ENCODE measurements around the gene GAREM2. TPM values are rescaled to one million over a fixed set of nuclear protein-coding genes. Genes with fewer than 3 reads are reported as not detected.

The GAREM2 gene
- total and polyA plus RNA-seq, 3 experiments from 2014 or later, result 3.1 to 3.3 (median 3.2) TPM

GRCh38 chr2:26191316-26192159, 18.6 kb downstream of the GAREM2 start:
- CTCF ChIA-PET, result no interaction called here
- no peak overlapping the region for H3K4me3 Mint-ChIP-seq

GRCh38 chr2:26193578-26194231, 20.8 kb downstream of the GAREM2 start:
- H3K4me3 Mint-ChIP-seq, result no peak overlapping the region
- POLR2A ChIA-PET, result interaction anchor here (0.6 to 2.1 kb wide), 2 partner anchors 9 to 54 kb away, joined by 6 to 7 read pairs; no protein-coding TSS in a partner anchor
- no peak overlapping the region for H3K27ac ChIP-seq (ENCODE audit: low read depth, low read length)
- CTCF ChIA-PET, result interaction anchor here (1.2 to 1.3 kb wide), 2 partner anchors 9 kb away, joined by 3 to 4 read pairs; no protein-coding TSS in a partner anchor
- H3K36me3 ChIP-seq (ENCODE audit: insufficient read depth, low read length), result peaks cover 71% of the 10 kb centered on the region
- H3K27me3 Mint-ChIP-seq, result no peaks in the 10 kb centered on the region
- no peaks in the 10 kb centered on the region for H3K4me1 ChIP-seq (ENCODE audit: insufficient read depth, low read length)
- H3K36me3 Mint-ChIP-seq, result peaks cover 6 to 91% (median 18%) of the 10 kb centered on the region in 3 donors
- no peak overlapping the region for H3K4me3 ChIP-seq (ENCODE audit: low read length)
- no peaks in the 10 kb centered on the region for H3K9me3 ChIP-seq (ENCODE audit: low read length)
- H3K9me3 Mint-ChIP-seq, result no peaks in the 10 kb centered on the region
- DNase-seq, result no peak
- peaks cover 2 to 6% (median 4%) of the 10 kb centered on the region in 3 donors for H3K4me1 Mint-ChIP-seq
- H3K27ac Mint-ChIP-seq, result peak overlapping the region in 3 of 8 donors; percentile 40 to 61 (median 43)
- no peaks in the 10 kb centered on the region for H3K27me3 ChIP-seq (ENCODE audit: insufficient read depth, low read length, poor library complexity, severe bottlenecking)

More at GRCh38 chr2:26191316-26192159, 18.6 kb downstream of the GAREM2 start:
- Mint-ChIP-seq H3K27me3 (no peaks in the 10 kb centered on the region), H3K36me3 (peaks cover 0 to 69% (median 11%) of the 10 kb centered on the region in 3 donors), H3K4me1 (peaks cover 2 to 17% (median 12%) of the 10 kb centered on the region in 3 donors), H3K9me3 (no peaks in the 10 kb centered on the region), H3K27ac (peak overlapping the region in 2 of 8 donors; percentile 6 to 87)
- Histone ChIP-seq H3K9me3 (ENCODE audit: low read length) (no peaks in the 10 kb centered on the region), H3K36me3 (ENCODE audit: insufficient read depth, low read length) (peaks cover 50% of the 10 kb centered on the region), H3K27ac (ENCODE audit: low read depth, low read length) (no peak overlapping the region), H3K4me3 (ENCODE audit: low read length) (no peak overlapping the region), H3K4me1 (ENCODE audit: insufficient read depth, low read length) (no peaks in the 10 kb centered on the region), H3K27me3 (ENCODE audit: insufficient read depth, low read length, poor library complexity, severe bottlenecking) (no peaks in the 10 kb centered on the region)
- POLR2A ChIA-PET, result no interaction called here
- no peak for DNase-seq

GRCh38 chr2:26195040-26195984, 22.4 kb downstream of the GAREM2 start:
- no peaks in the 10 kb centered on the region for H3K27me3 Mint-ChIP-seq
- H3K4me1 ChIP-seq (ENCODE audit: insufficient read depth, low read length), result no peaks in the 10 kb centered on the region
- H3K36me3 Mint-ChIP-seq, result peaks cover 6 to 95% (median 23%) of the 10 kb centered on the region in 3 donors
- CTCF ChIA-PET, result interaction anchor here (1.2 to 1.5 kb wide), 2 partner anchors 11 kb away, joined by 4 read pairs; no protein-coding TSS in a partner anchor
- no peak overlapping the region for H3K4me3 ChIP-seq (ENCODE audit: low read length)
- no peak for DNase-seq
- H3K9me3 ChIP-seq (ENCODE audit: low read length), result no peaks in the 10 kb centered on the region
- H3K27me3 ChIP-seq (ENCODE audit: insufficient read depth, low read length, poor library complexity, severe bottlenecking), result no peaks in the 10 kb centered on the region
- no peak overlapping the region for H3K4me3 Mint-ChIP-seq
- H3K36me3 ChIP-seq (ENCODE audit: insufficient read depth, low read length), result peaks cover 78% of the 10 kb centered on the region
- H3K4me1 Mint-ChIP-seq, result no peaks in the 10 kb centered on the region
- H3K9me3 Mint-ChIP-seq, result no peaks in the 10 kb centered on the region
- H3K27ac Mint-ChIP-seq, result peak overlapping the region in 5 of 8 donors; percentile 27 to 86 (median 45)
- POLR2A ChIA-PET, result interaction anchor here (2.1 kb wide), 1 partner anchor 10 kb away, joined by 6 read pairs; no protein-coding TSS in a partner anchor
- no peak overlapping the region for H3K27ac ChIP-seq (ENCODE audit: low read depth, low read length)

DNA sequence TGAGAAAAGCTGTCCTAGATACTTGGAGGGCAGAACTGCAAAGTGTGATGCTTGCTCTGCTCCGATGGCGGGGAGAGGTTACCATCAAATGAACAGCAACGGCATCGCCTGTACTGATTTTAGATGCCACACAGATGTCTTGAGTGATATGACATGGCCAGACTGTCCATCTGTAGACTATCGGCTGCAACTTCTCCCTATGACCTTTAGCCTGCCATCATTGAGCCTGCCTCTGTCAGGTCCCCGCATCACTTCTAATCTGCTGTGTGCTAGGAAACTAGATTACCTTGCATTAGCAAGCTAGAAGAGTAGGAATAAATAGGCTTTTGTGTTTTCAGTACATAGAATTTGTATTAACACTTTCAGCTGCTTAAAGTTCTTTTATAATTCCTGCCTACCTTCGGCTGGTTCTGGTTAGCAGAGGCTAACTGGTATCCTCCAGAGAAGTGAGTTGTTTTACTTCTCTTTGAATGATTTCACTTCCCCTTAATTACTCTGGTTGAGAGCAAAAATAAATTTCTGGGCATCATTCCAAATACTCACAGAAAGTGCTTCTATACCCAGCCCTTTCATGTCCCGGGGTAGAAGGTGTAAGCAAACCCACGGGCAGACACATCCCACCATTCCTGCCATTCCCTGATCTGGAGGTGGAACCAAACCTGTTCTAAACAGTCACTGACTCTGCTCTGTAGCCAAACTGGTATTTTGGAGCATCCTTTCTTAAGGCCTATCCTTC, 24.0 kb downstream of the GAREM2 start:
- H3K4me3 ChIP-seq (ENCODE audit: low read length), result no peak overlapping the region
- H3K4me1 Mint-ChIP-seq, result no peaks in the 10 kb centered on the region
- H3K9me3 ChIP-seq (ENCODE audit: low read length), result no peaks in the 10 kb centered on the region
- H3K9me3 Mint-ChIP-seq, result no peaks in the 10 kb centered on the region
- H3K27me3 Mint-ChIP-seq, result no peaks in the 10 kb centered on the region
- H3K4me3 Mint-ChIP-seq, result no peak overlapping the region
- ChIA-PET POLR2A (no interaction called here), CTCF (interaction anchor here (1.5 kb wide), 1 partner anchor 12 kb away, joined by 4 read pairs; no protein-coding TSS in a partner anchor)
- peaks cover 78% of the 10 kb centered on the region for H3K36me3 ChIP-seq (ENCODE audit: insufficient read depth, low read length)
- no peaks in the 10 kb centered on the region for H3K4me1 ChIP-seq (ENCODE audit: insufficient read depth, low read length)
- no peak for DNase-seq
- no peak overlapping the region for H3K27ac ChIP-seq (ENCODE audit: low read depth, low read length)
- H3K27ac Mint-ChIP-seq, result peak overlapping the region in 2 of 8 donors; percentile 15
- no peaks in the 10 kb centered on the region for H3K27me3 ChIP-seq (ENCODE audit: insufficient read depth, low read length, poor library complexity, severe bottlenecking)
- peaks cover 6 to 92% (median 24%) of the 10 kb centered on the region in 3 donors for H3K36me3 Mint-ChIP-seq

DNA sequence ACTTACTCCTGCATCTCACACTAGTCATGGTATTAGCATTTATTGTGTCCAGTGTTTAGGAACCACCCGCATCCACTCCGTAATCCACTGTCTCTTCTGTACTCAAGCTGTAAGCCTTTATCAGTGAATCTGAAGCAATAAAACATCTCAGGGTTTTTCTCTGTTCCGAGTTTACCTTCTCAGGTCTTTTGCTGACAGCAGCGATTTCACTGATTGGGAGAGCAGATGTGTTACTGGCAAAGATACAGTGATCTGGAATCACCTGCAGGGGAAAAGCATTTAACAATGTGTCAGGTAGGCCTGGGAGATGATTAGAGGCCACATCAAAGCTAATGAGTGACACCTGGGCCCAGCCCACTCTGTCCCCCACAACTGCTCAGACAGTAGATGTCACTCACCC, 24.6 kb downstream of the GAREM2 start:
- CTCF ChIA-PET, result no interaction called here
- no peaks in the 10 kb centered on the region for H3K4me1 ChIP-seq (ENCODE audit: insufficient read depth, low read length)
- H3K27ac ChIP-seq (ENCODE audit: low read depth, low read length), result no peak overlapping the region
- POLR2A ChIA-PET, result no interaction called here
- DNase-seq, result no peak
- peaks cover 6 to 92% (median 28%) of the 10 kb centered on the region in 3 donors for H3K36me3 Mint-ChIP-seq
- no peak overlapping the region for H3K4me3 Mint-ChIP-seq
- no peaks in the 10 kb centered on the region for H3K27me3 Mint-ChIP-seq
- no peak overlapping the region for H3K4me3 ChIP-seq (ENCODE audit: low read length)
- no peaks in the 10 kb centered on the region for H3K9me3 ChIP-seq (ENCODE audit: low read length)
- H3K9me3 Mint-ChIP-seq, result no peaks in the 10 kb centered on the region
- no peaks in the 10 kb centered on the region for H3K4me1 Mint-ChIP-seq
- H3K27ac Mint-ChIP-seq, result peak overlapping the region in 2 of 8 donors; percentile 14 to 32
- peaks cover 78% of the 10 kb centered on the region for H3K36me3 ChIP-seq (ENCODE audit: insufficient read depth, low read length)
- H3K27me3 ChIP-seq (ENCODE audit: insufficient read depth, low read length, poor library complexity, severe bottlenecking), result no peaks in the 10 kb centered on the region

DNA sequence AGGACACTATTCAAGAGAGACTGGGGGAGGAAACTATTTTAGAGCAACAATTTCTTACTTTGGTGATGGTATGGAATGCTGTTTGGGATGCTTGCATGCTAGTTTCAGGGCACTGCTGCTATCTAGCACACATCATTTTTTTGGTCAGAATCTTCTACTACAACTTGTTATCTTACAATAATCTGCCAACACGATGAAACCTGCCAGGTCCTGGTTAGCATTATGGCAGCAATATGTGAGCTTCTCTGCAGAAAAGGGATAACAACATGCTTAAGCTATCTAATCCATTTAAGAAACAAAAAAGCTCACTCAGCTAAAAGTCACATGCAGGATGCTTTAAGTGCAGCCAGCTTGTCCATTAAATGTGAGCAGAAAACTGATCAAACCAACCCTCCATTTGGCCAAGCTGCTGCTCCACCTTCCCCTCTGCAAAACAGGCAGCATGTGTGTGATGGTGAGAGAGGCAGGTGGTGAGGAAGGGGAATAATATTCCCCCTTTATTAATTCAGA, 30.1 kb downstream of the GAREM2 start:
- Mint-ChIP-seq H3K4me3 (no peak overlapping the region), H3K27ac (peak overlapping the region in 1 of 8 donors; percentile 33), H3K9me3 (no peaks in the 10 kb centered on the region), H3K36me3 (peaks cover 3 to 85% (median 23%) of the 10 kb centered on the region in 3 donors), H3K4me1 (peaks cover 0 to 2% (median 0%) of the 10 kb centered on the region in 3 donors), H3K27me3 (no peaks in the 10 kb centered on the region)
- Histone ChIP-seq H3K27me3 (ENCODE audit: insufficient read depth, low read length, poor library complexity, severe bottlenecking) (no peaks in the 10 kb centered on the region), H3K4me3 (ENCODE audit: low read length) (no peak overlapping the region), H3K4me1 (ENCODE audit: insufficient read depth, low read length) (no peaks in the 10 kb centered on the region), H3K36me3 (ENCODE audit: insufficient read depth, low read length) (peaks cover 42% of the 10 kb centered on the region), H3K27ac (ENCODE audit: low read depth, low read length) (no peak overlapping the region), H3K9me3 (ENCODE audit: low read length) (no peaks in the 10 kb centered on the region)
- DNase-seq, result no peak
- POLR2A ChIA-PET, result no interaction called here
- CTCF ChIA-PET, result no interaction called here

DNA sequence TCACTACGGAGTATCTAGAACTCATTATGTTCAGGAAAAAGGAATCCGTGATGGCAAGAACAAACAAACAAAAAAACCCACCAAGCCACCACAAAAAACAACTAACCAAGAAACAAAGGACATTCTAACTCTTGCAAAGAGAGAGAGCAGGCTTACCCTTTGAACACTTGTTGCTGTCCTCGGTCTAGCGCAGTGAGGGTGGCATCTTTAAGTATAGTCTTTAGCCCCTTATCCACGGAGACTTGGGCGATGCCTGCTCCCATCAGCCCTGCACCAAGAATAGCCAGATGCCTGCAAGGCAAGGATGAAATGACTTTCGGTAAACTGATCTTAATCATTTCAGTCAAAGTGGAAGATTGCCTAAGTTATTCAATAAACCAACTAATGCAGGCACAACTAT, 31.0 kb downstream of the GAREM2 start:
- Mint-ChIP-seq H3K27me3 (no peaks in the 10 kb centered on the region), H3K27ac (peak overlapping the region in 1 of 8 donors; percentile 38), H3K4me1 (peaks cover 0 to 2% (median 0%) of the 10 kb centered on the region in 3 donors), H3K9me3 (no peaks in the 10 kb centered on the region), H3K4me3 (no peak overlapping the region), H3K36me3 (peaks cover 0 to 88% (median 23%) of the 10 kb centered on the region in 3 donors)
- H3K4me1 ChIP-seq (ENCODE audit: insufficient read depth, low read length), result no peaks in the 10 kb centered on the region
- H3K4me3 ChIP-seq (ENCODE audit: low read length), result no peak overlapping the region
- CTCF ChIA-PET, result no interaction called here
- POLR2A ChIA-PET, result no interaction called here
- no peak for DNase-seq
- peaks cover 38% of the 10 kb centered on the region for H3K36me3 ChIP-seq (ENCODE audit: insufficient read depth, low read length)
- no peaks in the 10 kb centered on the region for H3K27me3 ChIP-seq (ENCODE audit: insufficient read depth, low read length, poor library complexity, severe bottlenecking)
- H3K9me3 ChIP-seq (ENCODE audit: low read length), result no peaks in the 10 kb centered on the region
- no peak overlapping the region for H3K27ac ChIP-seq (ENCODE audit: low read depth, low read length)
